Inferior parietal cortex (tissue), 1 donor: ENCODE measurements around the gene HIRIP3.
"Not testable (repeated sequence)": the region's sequence is repeated elsewhere in the genome, so short reads cannot be mapped to it uniquely, and the experiment has no call there.

Experiments used
- DNase-seq: peaks from one replicate; pipeline ENCODE4 v3.0.0-alpha.2; 2016; ENCODE audit errors: extremely low spot score

Gene HIRIP3

DNA sequence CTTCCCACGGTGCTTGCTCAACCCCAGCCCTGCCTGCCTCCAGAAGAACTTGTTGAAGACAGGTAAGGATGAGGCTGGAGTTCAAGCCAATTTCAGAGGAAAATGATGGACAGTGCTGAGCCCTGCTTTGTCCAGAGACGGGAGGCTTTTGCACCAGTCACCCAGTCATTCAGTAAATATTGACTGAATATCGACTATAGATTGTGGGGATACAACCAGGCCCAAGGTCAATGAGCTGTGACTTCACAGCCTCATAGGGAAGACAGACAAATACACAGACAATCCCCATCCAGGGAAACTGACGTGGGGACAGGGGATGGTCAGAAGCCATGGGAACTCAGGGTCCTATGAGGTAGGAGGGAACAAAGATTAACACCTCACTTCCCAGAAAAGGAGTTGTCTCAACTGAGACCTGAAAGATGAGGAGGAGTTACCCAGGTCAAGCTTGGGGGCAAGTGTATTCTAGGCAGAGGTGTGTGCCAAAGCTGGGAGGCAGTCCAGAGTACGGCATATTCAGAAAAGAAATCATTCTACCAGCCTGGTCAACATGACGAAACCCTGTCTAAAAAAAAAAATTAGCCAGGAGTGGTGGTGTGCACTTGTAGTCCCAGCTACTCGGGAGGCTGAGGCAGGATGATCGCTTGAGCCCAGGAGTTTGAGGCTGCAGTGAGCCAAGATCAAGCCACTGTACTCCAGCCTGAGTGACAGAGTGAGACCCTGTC lies 21.3 kb upstream of the HIRIP3 start:
- DNase-seq = no peak

DNA sequence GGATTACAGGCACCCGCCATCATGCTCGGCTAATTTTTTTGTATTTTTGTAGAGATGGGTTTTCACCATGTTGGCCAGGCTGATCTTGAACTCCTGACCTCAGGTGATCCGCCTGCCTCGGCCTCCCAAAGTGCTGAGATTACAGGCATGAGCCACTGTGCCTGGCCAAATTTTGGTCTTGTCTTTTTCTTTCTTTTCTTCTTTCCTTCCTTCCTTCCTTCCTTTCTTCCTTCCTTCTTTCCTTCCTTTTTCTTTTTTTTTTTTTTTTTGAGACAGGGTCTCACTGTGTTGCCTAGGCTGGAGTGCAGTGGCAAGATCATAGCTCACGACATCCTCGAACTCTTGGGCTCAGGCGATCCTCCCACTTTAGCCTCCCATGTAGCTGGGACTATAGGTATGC lies 20.0 kb upstream of the HIRIP3 start:
- DNase-seq = not testable (repeated sequence)

GRCh38 chr16:30012598-30012997 lies 17.2 kb upstream of the HIRIP3 start:
- DNase-seq = not testable (repeated sequence)

GRCh38 chr16:30011714-30012504 lies 16.5 kb upstream of the HIRIP3 start:
- DNase-seq = no peak

DNA sequence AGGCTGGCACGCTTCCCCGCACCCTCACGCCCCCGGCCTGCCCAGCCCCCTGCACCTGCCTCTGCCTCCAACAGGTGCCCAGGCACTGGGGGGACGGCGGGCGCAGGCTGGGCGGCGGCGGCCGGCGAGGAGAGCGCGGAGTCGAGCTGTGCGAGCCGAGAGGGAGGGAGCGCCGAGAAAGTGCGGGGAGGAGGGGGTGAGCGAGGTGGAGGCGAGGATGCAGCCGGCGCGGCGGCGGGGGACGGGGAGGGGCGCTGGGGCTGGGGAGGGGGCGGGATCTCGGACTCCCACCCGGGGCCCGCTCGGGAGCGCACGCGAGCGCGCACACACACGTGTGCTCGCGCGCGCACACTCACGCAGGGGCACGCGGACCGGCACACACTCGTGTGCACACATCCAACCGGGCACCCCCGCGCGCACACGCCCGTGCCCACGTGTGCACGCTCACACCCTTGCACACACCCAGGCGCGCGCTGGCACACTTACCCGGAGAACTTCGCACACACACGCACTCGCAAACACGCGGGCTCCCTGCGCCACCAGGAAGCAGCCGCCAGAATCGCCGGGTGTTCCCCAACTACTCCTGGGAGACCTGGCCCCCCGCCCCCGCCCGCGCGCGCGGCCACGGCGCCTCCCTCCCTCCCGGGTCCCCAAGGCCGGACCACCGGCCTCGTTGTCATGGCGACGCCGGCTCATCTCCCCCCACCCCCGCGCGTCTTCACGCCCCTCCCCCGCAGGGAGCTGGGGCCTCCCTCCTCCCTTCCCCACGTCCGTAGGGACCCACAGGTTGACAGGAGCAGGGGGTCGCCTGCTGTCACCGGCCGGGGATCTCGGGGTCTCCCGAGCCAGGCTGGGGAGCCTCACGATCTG lies 15.7 kb upstream of the HIRIP3 start, which contains the start of gene DOC2A:
TSS of gene DOC2A (minus strand) at position 184 of the 870 bp plus-strand sequence. CDS start 805 bp downstream, outside the sequence.
- no peak for DNase-seq

GRCh38 chr16:30009990-30010843 lies 14.8 kb upstream of the HIRIP3 start:
- no peak for DNase-seq

GRCh38 chr16:30009085-30009862 lies 13.9 kb upstream of the HIRIP3 start:
- no peak for DNase-seq

- no peak for DNase-seq
Observed at GRCh38 chr16:30007378-30007895, 12.0 kb upstream of the HIRIP3 start.

GRCh38 chr16:30006659-30007377 lies 11.4 kb upstream of the HIRIP3 start:
- no peak for DNase-seq

GRCh38 chr16:30006095-30006473 lies 10.7 kb upstream of the HIRIP3 start:
- no peak for DNase-seq

GRCh38 chr16:30005341-30006094 lies 10.1 kb upstream of the HIRIP3 start:
- peak; percentile 41 for DNase-seq

- no peak for DNase-seq
Observed at GRCh38 chr16:30004811-30005242, 9.4 kb upstream of the HIRIP3 start.

GRCh38 chr16:30004424-30004776 lies 9.0 kb upstream of the HIRIP3 start:
- DNase-seq = no peak

GRCh38 chr16:30003670-30004423 lies 8.4 kb upstream of the HIRIP3 start:
- no peak for DNase-seq

- DNase-seq = no peak
Observed at GRCh38 chr16:30002614-30003346, 7.4 kb upstream of the HIRIP3 start.

DNA sequence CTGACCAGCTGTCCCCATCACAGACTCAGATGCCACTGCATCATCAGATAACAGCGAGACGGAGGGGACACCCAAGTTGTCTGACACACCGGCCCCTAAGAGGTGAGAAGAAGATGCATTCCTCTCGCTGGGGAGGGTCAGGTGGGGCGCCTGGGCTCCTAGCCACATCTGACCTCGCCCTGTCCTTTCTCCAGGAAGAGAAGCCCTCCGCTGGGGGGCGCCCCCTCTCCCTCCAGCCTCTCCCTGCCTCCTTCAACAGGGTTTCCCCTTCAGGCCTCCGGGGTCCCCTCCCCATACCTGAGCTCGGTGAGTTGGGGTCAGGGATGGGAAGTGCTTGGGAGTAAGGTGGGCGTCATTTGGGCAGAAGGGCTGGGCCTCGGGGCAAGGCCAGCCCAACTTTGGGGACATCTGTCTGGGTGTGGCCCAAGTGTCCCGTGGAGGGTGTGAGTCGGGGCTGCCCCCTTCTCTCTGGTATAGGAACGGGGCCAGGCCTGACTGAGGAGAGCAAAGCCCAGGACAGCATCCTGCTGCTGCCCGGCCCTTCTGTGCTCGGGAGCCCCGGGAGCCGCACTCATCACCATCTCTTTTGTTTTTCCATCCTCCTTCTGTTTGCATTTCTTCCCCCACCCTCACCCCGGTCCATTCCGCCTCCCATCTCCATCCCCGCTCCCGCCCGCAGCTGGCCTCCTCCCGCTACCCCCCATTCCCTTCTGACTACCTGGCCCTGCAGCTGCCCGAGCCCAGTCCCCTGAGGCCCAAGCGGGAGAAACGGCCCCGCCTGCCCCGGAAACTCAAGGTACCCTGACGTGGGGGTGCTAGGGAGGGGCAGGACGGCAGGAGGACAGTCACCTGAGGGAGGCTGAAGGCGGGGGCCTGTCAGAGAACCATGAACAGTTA lies 5.6 kb upstream of the HIRIP3 start:
- no peak for DNase-seq
